NB4 (cell line): ENCODE measurements around the gene TMEM101.

Experiments used
- MYC ChIP-seq: IDR thresholded peaks from 2 replicates; pipeline ENCODE4 v1.6.1; 2011; ENCODE audit warnings: low read depth, low read length
- TF ChIP-seq, protein P1 (sequence below): IDR thresholded peaks from one replicate; pipeline ENCODE4 v1.5.1; 2012; ENCODE audit warnings: low read depth, low read length

DNA sequence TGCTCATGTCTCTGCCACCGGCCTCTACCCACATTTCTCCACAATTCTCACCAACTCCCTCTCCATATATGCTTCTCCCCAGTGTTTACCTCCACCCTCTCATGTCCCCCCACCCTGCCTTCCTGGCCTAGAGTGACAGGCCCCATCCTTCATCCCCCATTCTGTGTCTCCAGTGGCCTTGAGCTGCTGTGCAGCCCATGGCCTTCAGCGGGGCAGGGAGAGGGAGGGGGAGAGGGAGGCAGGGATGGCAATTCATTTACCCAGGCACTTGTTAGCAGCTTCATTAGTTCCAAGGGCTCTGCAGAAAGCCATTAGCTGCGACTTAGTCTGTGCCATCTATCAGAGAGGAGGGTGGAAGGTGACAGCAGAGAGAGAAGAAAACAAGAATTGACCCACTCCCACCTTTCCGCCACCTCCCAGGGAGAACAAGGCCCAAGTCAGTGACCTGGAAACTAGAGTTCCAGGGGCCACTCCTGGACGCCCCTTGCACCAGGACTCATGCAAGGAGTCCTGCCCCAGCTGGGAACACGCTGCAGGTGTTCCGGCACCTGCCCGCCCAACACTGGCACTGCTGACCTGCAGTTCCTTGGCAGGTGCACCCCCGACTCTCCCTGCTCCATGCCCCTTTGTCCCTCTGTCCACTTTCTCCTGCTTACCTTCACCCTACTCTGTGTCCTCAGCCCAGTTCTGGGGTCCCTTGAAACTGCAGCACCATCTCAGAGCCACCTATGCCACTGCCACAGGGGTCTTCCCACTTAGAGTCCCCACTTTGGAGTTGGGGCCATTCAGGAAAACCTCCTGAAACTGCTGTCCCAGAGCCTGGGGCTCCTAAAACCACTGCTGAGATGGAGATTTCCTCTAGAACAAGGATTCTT, 37.6 kb downstream of the TMEM101 start:
- no peak for TF ChIP-seq MYC
- TF ChIP-seq, protein P1, sequence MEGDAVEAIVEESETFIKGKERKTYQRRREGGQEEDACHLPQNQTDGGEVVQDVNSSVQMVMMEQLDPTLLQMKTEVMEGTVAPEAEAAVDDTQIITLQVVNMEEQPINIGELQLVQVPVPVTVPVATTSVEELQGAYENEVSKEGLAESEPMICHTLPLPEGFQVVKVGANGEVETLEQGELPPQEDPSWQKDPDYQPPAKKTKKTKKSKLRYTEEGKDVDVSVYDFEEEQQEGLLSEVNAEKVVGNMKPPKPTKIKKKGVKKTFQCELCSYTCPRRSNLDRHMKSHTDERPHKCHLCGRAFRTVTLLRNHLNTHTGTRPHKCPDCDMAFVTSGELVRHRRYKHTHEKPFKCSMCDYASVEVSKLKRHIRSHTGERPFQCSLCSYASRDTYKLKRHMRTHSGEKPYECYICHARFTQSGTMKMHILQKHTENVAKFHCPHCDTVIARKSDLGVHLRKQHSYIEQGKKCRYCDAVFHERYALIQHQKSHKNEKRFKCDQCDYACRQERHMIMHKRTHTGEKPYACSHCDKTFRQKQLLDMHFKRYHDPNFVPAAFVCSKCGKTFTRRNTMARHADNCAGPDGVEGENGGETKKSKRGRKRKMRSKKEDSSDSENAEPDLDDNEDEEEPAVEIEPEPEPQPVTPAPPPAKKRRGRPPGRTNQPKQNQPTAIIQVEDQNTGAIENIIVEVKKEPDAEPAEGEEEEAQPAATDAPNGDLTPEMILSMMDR, result no peak
